Heart left ventricle (tissue), 16 donors: ENCODE data around the gene DDX59. TPM values are rescaled to one million over a fixed set of nuclear protein-coding genes. Genes with fewer than 3 reads are reported as not detected.

ENCODE experiments used
- ATAC-seq, 4 donors: fragments of 200-7000 bp; cut with Tn5 transposase; one replicate each; pipeline ENCODE4 v1.9.1; 2020 to 2022; ENCODE audit warnings: moderate library complexity in 4 of 4, mild to moderate bottlenecking in 3 of 4, moderate number of reproducible peaks in 1 of 4
- DNase-seq, 5 donors: peaks; one replicate each; pipeline ENCODE4 v3.0.0-alpha.2; 2020
- H3K27ac ChIP-seq, 12 donors: fragments of 200-600 bp; sonication (generic) in 4 of 12; one replicate each; pipeline versions ENCODE4 v1.5.0 to v1.8.0; 2016 to 2022; ENCODE audit warnings: mild to moderate bottlenecking in 2 of 12
- H3K27me3 ChIP-seq, 9 donors: fragments of 200-600 bp; sonication (generic) in 2 of 9; one replicate each; pipeline versions ENCODE4 v1.5.1 to v1.8.0; 2016 to 2022; ENCODE audit warnings: mild to moderate bottlenecking in 3 of 9
- H3K36me3 ChIP-seq, 9 donors: fragments of 200-600 bp; sonication (generic) in 2 of 9; one replicate each; pipeline versions ENCODE4 v1.5.0 to v1.8.0; 2018 to 2022; ENCODE audit warnings: mild to moderate bottlenecking in 2 of 9
- H3K4me1 ChIP-seq, 12 donors: fragments of 200-600 bp; sonication (generic) in 4 of 12; one replicate each; pipeline versions ENCODE4 v1.5.0 to v1.8.0; 2016 to 2022; ENCODE audit warnings: mild to moderate bottlenecking in 3 of 12
- H3K4me3 ChIP-seq, 12 donors: fragments of 200-600 bp; sonication (generic) in 4 of 12; one replicate each; pipeline versions ENCODE4 v1.5.0 to v1.8.0; 2017 to 2022; ENCODE audit warnings: mild to moderate bottlenecking in 9 of 12, moderate library complexity in 4 of 12
- H3K9me3 ChIP-seq, 12 donors: fragments of 200-600 bp; sonication (generic) in 4 of 12; one replicate each; pipeline versions ENCODE4 v1.5.0 to v1.8.0; 2016 to 2022; ENCODE audit warnings: mild to moderate bottlenecking in 1 of 12
- POLR2A ChIP-seq, 2 donors: fragments of 450-650 bp; IDR thresholded peaks; one replicate each; pipeline ENCODE4 v1.6.1; 2017; ENCODE audit warnings: antibody characterized with exemption in 2 of 2, mild to moderate bottlenecking in 2 of 2, moderate library complexity in 2 of 2
- WGBS, 4 donors: extraction: QIAGEN DNeasy Blood & Tissue Kit in 2 of 4; methylation state at CpG; one replicate each; pipeline versions ENCODE4 v1.1.5 to v1.1.7; 2013 to 2018; 5-methylcytosine and 5-hydroxymethylcytosine counted together
- intact Hi-C, 10 donors: fragments of 100-400 bp; cut with DNase I; formaldehyde crosslinking; loops; one replicate each; pipeline versions ENCODE4 v1.11.1 to v1.14.2; 2022
- polyA plus RNA-seq, 2 donors: library from polyadenylated mRNA; stranded (reverse); fragments of 200-250 nt; gene quantifications; one replicate each; pipeline ENCODE4 v1.2.3, GENCODE V29; 2013
- total RNA-seq, 9 donors: library from RNA; depleted of rRNA in 2 of 9; stranded (reverse); fragments of >200 nt in 2 of 9; fragmentation: NEBNext Ultra II Directional in 3 of 9; extraction: Animal tissue kit (Norgen Biotek cat#: 25700) in 3 of 9; gene quantifications; one replicate each; pipeline versions ENCODE4 v1.1.0 to v1.2.4, GENCODE V29; 2016 to 2023
- TF ChIP-seq, protein P1 (sequence below), 12 donors: fragments of 200-600 bp; sonication (generic) in 4 of 12; IDR thresholded peaks; one replicate each; pipeline versions ENCODE4 v1.5.0 to v1.8.0; 2018 to 2022; ENCODE audit warnings: antibody characterized with exemption in 12 of 12, mild to moderate bottlenecking in 5 of 12
- donor health status: ischemic (EF 13 %, LVEDD 7.1; RV severe dilation, severe dysfunction).
- donor health status: healthy with polysubstance abuse.
- donor health status: DM: no; HTN: yes; CAD: no.
- donor health status: DM: no; HTN: no; CAD: no.
- donor health status: ischemic (EF 25% LVEDD 6.9; RV normal size, moderate dysfunction).
- donor health status: ischemic (EF 25% LVEDD 5.7; RV mildly dilated, moderate dysfunction).
- donor health status: healthy.
- donor health status: DM: yes; HTN: yes; CAD: no.
- donor health status: ischemic (EF 35%, LVEDD 5.7; RV mildly dilated, moderate dysfunction).
- donor health status: nonischemic (EF 11% LVEDD 7.7; RV severe dilation, severe dysfunction).
- donor health status: DM: yes; HTN: yes; CAD: no.
- donor health status: PGD.
- donor health status: ischemic (EF 29% LVEDD 5.4; RV normal size, mild dysfunction).
- donor health status: nonischemic (EF 23%, LVEDD 6.1; RV moderate dilation, normal function).

DDX59 gene
- total and polyA plus RNA-seq, 11 donors = 10.0 to 21.6 (median 15.5) TPM

DNA sequence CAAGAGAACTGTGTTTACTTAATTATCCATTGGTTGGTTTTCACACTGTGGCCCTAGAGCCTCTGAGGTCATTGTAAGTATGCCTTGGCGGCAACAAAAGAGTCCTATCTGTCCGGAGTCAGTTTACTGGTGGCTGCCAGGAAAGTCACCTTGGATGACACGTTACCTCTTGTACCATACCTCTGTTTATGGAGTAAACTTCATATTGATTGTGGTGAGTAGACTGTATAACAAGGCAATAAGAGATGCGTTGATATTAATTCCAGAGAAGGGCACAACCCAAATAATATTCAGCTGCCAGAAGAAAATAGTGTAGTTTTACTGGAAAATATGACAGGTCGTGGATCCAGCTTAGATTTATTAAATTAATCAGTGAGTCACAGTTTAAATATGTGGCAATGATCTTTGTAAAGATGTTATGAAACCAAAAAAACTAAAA is 28.7 kb downstream of the DDX59 start:
- H3K27me3 ChIP-seq = no peaks in the 10 kb centered on the region
- no peak overlapping the region for H3K4me3 ChIP-seq
- ATAC-seq (peak; percentile 64 to 79 (median 72)), DNase-seq (no peak)
- no peaks in the 10 kb centered on the region for H3K9me3 ChIP-seq
- H3K27ac ChIP-seq = peak overlapping the region in 1 of 12 donors; percentile 82
- intact Hi-C loops = no loop called here
- no peak for TF ChIP-seq POLR2A (IDR thresholded peaks at IDR 0.05)
- TF ChIP-seq, protein P1, sequence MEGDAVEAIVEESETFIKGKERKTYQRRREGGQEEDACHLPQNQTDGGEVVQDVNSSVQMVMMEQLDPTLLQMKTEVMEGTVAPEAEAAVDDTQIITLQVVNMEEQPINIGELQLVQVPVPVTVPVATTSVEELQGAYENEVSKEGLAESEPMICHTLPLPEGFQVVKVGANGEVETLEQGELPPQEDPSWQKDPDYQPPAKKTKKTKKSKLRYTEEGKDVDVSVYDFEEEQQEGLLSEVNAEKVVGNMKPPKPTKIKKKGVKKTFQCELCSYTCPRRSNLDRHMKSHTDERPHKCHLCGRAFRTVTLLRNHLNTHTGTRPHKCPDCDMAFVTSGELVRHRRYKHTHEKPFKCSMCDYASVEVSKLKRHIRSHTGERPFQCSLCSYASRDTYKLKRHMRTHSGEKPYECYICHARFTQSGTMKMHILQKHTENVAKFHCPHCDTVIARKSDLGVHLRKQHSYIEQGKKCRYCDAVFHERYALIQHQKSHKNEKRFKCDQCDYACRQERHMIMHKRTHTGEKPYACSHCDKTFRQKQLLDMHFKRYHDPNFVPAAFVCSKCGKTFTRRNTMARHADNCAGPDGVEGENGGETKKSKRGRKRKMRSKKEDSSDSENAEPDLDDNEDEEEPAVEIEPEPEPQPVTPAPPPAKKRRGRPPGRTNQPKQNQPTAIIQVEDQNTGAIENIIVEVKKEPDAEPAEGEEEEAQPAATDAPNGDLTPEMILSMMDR (IDR thresholded peaks at IDR 0.05) = no peak
- H3K4me1 ChIP-seq = peaks cover 0 to 35% (median 0%) of the 10 kb centered on the region in 12 donors
- H3K36me3 ChIP-seq = peaks cover 0 to 41% (median 11%) of the 10 kb centered on the region in 9 donors
- 62 to 69% (median 65%) methylated on average over 5 of the region's 5 CpGs for WGBS, 4 donors

GRCh38 chr1:200640373-200640962 is 29.2 kb downstream of the DDX59 start:
- TF ChIP-seq POLR2A (IDR thresholded peaks at IDR 0.05) = no peak
- TF ChIP-seq, protein P1 (IDR thresholded peaks at IDR 0.05) = no peak
- 93 to 96% (median 93%) methylated on average over 4 of the region's 4 CpGs for WGBS, 4 donors

GRCh38 chr1:200638073-200638472 is 31.6 kb downstream of the DDX59 start:
- ATAC-seq = no peak
- TF ChIP-seq, protein P1 (IDR thresholded peaks at IDR 0.05) = no peak
- Histone ChIP-seq H3K9me3 (no peaks in the 10 kb centered on the region), H3K4me3 (no peak overlapping the region), H3K27me3 (no peaks in the 10 kb centered on the region), H3K4me1 (peaks cover 0 to 33% (median 0%) of the 10 kb centered on the region in 12 donors), H3K36me3 (peaks cover 0 to 12% (median 0%) of the 10 kb centered on the region in 9 donors), H3K27ac (no peak overlapping the region)
- 83 to 88% (median 85%) methylated on average over 7 of the region's 7 CpGs for whole genome bisulfite sequencing, 4 donors
- intact Hi-C loops = no loop called here
- no peak for DNase-seq

More at GRCh38 chr1:200640373-200640962, 29.2 kb downstream of the DDX59 start:
- peaks cover 0 to 36% (median 9%) of the 10 kb centered on the region in 9 donors for H3K36me3 ChIP-seq
- H3K4me1 ChIP-seq = peaks cover 0 to 35% (median 0%) of the 10 kb centered on the region in 12 donors
- DNase-seq (no peak), ATAC-seq (no peak)
- no peaks in the 10 kb centered on the region for H3K27me3 ChIP-seq
- intact Hi-C loops = no loop called here
- no peak overlapping the region for H3K4me3 ChIP-seq
- no peaks in the 10 kb centered on the region for H3K9me3 ChIP-seq
- H3K27ac ChIP-seq = peak overlapping the region in 1 of 12 donors; percentile 82

GRCh38 chr1:200636681-200637080 is 33.0 kb downstream of the DDX59 start:
- WGBS, 4 donors = 93 to 100% (median 96%) methylated on average over 2 of the region's 2 CpGs
- ATAC-seq (no peak), DNase-seq (no peak)

More at GRCh38 chr1:200636681-200637080, 33.0 kb downstream of the DDX59 start:
- TF ChIP-seq, protein P1 (IDR thresholded peaks at IDR 0.05) = no peak
- TF ChIP-seq POLR2A (IDR thresholded peaks at IDR 0.05) = no peak
- intact Hi-C loops = no loop called here
- Histone ChIP-seq H3K27me3 (no peaks in the 10 kb centered on the region), H3K9me3 (no peaks in the 10 kb centered on the region), H3K27ac (no peak overlapping the region), H3K4me1 (peaks cover 0 to 22% (median 0%) of the 10 kb centered on the region in 12 donors), H3K36me3 (peaks cover 0 to 5% (median 0%) of the 10 kb centered on the region in 9 donors), H3K4me3 (no peak overlapping the region)
